HG03469 (cell line): Measurements from ENCODE around the gene CHST12.

Experiments used
- ATAC-seq: cut with Tn5 transposase; IDR thresholded peaks from one replicate; pipeline ENCODE4 v1.9.1; 2021; ENCODE audit warnings: mild to moderate bottlenecking, moderate library complexity, moderate number of reproducible peaks; ENCODE audit not compliant: unreplicated experiment

Gene CHST12

DNA sequence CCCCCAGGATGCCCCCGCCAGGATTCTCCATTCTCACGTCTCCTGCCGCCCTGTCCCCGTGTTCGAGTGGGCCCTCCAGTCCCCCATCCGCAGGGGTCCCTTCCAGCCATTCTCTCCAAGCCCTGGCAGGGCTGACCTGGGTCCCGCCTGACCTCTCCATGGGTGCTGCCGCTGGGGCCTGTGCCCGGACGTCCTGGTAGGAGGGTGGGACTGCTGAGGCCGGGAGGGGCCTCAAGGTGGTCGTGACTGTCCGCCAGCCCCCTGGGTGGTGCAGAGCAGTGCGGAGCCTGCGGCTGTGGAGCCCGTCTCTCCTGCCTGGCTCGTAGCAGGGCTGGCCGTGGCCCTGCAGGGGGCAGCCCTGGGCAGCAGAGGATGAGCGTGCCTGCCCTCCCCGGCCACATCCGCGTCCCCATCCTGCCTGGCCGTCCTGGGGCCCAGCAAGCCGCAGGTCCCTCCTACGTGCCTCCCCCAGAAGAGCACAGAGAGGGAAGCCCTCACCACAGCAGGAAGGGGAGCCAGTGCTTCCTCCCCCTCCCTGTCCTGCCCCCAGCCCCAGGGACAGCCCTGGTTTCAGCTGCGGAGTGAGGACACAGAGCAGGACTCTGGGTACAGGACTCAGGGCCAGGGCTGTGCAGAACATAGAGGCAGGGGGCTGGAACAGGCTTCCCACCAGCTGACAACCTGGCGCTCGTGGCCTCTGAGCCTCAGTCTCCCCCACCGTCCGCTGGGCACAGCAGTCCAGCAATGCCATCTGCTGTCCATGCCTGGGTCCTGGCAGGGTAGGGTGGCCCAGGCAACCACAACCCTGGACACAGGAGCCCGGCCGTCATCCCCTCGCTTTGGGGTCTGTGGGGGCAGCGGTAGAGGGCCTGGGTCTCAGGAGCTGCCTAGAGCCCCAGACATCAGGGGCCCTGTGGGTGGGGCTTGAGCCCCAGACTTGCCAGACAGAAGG lies 74.3 kb downstream of the CHST12 start:
- ATAC-seq, result no peak

- ATAC-seq, result no peak
These were observed 75.0 kb downstream of the CHST12 start for GRCh38 chr7:2478399-2478785.

DNA sequence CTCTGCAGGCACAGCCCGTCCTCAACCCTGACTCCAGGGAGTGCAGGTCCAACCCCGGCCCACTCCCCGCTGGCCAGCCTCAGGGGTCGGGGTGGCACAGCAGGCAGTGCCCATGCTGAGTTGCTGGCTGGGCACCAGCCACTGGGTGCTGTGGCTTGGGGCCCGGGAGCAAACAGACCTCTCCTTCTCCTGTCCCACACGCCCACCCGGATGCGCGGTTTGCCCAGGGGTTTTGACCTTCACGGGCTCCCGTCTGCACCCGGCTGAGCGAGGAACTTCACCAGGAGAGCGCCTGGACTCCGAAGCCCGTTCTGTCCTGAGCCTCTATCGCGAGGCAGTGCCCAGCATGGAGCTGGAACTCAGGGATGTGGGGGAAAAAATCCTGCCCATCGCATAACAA lies 75.4 kb downstream of the CHST12 start:
- ATAC-seq, result no peak

GRCh38 chr7:2479276-2480069 lies 76.1 kb downstream of the CHST12 start:
- ATAC-seq, result no peak

DNA sequence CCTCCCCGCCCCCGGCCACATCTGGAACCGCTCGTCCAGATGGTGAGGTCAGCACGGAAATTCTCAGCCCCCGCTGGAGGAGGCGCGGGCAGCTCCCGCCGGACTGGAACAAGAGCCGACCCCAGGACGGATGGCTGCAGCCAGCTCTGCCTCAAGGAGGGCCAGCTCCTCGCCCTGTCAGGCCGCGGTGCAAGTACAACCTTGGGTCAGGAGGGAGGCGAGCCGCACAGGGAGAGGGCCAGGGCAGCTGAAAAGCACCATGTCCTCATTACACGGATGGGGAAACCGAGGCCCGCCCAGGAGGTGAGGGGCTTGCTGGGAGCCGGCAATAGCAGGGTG lies 76.6 kb downstream of the CHST12 start:
- ATAC-seq, result no peak

- ATAC-seq, result no peak
These were observed 77.8 kb downstream of the CHST12 start for GRCh38 chr7:2481195-2481594.

GRCh38 chr7:2482725-2483451 lies 79.5 kb downstream of the CHST12 start:
- ATAC-seq, result no peak

- no peak for ATAC-seq
These were observed 80.1 kb downstream of the CHST12 start for GRCh38 chr7:2483494-2483893.

DNA sequence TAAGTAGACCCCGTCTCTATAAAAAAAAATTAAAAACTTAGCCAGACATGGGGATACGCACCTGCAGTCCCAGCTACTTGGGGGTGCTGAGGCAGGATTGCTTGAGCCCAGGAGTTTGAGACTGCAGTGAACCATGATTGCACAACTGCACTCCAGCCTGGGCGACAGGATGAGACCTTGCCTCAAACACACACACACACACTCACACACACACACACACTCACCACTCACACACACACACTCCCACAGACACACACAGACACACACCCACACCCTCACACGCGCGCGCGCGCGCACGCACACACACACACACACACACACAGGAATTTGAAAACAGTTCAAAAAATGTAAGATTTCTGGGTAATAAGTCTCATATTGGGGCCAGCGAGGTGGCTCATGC lies 81.5 kb downstream of the CHST12 start:
- ATAC-seq, result no peak

DNA sequence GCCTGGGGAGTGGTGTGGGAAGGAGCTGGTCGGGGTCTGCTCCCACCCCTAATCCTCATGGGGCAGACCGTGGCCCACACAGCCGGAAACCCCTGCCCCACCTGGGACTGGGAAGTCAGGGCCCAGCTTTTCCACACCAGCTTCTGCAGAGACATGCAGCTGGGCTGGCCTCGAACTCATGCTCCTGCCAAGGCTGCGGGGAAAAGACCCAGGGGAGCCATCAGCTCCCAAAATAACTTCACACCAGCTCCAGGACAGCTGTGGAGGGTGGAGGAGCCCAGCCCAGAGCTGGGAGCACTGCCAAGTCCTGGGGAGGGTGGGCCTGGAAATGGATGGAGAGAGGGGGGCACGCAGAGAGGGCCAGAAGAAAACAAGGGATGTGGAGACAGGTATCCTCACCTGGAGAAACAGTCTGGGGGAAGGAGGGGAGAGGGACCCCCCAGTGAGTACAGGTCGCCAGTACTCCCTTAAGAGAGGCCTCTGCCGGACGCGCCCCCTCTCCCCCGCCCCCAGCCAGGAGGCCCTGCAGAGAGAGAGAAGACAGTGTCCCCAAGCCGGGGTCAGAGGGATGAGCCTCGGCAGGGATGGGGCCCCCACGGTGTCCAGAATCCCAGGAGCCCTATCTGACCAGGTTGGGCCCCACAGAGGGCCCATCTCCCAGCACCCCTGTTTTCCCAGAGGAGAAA lies 84.3 kb downstream of the CHST12 start:
- ATAC-seq, result no peak

DNA sequence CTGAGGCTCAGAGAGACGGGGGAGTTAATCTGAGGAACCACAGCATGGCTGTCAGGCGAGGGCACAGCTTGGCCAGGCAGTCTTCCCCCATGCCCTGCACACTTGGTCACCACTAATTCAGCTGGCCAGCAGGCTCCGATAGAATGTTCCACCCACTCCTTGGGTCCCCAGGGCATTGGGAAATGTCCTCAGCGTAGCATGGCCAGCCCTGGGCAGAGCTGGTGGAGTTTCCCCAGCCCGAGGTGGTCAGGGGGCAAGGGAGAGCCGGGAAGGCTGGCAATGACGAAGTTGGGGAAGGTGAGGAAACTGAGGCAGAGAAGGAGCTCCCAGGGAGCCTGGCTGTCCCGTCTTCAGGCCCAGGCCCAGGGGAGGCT lies 84.8 kb downstream of the CHST12 start:
- no peak for ATAC-seq

- ATAC-seq, result no peak
These were observed 85.3 kb downstream of the CHST12 start for GRCh38 chr7:2488681-2489080.

DNA sequence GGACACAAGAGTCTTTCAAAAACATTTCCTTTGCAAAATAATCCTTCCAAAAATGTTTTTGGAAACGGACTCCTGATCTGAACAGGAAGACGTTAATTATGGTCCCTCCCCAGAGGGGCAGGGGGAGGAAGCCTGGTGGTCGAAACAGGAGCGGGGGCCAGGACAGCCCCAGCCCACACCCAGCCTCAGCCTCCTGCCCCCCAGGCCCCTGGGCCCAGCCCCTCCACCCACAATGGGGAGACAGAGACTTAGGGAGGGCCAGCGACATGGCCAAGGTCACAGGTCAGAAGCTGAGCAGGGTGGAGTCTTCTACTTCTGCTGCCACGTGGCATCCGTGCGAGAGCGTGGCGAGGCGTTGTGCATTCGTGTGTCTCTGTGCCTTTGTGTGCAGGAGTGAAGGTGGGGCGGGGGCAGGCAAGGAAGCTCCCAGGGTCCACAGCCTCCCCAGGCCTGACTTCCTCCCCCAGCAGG lies 86.8 kb downstream of the CHST12 start:
- ATAC-seq, result no peak

- ATAC-seq, result no peak
These were observed 88.6 kb downstream of the CHST12 start for GRCh38 chr7:2492038-2492437.

DNA sequence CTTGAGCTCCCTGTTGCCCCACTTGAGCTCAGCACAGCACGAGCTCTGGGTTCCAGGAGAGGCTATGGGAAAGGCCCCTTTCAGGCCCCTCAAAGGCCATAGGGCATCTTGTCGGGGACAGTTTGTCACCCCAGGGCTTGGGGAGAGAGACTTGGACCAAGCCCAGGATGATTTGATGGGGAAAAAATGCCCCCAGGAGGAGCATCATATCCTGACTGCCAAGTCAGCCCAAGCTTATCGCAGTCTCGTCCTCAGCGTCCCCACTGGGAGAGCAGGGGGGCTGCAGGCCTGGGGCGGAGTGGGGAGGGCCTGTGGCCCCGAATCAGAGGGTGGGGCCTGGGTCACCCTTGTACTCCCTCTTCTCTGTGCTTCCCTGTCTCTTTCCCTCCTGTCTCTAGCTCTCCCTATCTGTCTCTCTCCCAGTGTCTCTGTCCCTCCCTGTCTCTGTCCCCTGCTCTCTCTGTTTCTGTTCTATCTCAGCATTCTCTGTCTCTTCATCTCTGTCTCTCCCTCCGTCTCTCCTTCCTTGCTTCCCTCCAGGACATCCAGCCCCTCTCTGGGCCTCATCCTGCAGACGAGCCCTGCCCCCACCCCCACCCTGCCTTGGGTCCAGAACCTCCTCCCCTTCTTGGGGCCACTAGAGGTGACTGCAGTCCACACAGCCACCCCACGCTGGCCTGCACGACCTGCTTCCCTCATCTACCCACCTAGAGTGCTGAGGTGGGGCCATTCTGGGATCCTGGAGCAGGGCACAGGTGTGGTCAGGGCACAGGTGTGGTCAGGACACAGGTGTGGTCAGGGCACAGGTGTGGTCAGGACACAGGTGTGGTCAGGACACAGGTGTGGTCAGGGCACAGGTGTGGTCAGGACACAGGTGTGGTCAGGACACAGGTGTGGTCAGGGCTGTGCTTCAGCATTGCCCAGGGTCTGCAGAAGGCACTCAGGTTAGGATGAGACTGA lies 90.1 kb downstream of the CHST12 start:
- no peak for ATAC-seq

DNA sequence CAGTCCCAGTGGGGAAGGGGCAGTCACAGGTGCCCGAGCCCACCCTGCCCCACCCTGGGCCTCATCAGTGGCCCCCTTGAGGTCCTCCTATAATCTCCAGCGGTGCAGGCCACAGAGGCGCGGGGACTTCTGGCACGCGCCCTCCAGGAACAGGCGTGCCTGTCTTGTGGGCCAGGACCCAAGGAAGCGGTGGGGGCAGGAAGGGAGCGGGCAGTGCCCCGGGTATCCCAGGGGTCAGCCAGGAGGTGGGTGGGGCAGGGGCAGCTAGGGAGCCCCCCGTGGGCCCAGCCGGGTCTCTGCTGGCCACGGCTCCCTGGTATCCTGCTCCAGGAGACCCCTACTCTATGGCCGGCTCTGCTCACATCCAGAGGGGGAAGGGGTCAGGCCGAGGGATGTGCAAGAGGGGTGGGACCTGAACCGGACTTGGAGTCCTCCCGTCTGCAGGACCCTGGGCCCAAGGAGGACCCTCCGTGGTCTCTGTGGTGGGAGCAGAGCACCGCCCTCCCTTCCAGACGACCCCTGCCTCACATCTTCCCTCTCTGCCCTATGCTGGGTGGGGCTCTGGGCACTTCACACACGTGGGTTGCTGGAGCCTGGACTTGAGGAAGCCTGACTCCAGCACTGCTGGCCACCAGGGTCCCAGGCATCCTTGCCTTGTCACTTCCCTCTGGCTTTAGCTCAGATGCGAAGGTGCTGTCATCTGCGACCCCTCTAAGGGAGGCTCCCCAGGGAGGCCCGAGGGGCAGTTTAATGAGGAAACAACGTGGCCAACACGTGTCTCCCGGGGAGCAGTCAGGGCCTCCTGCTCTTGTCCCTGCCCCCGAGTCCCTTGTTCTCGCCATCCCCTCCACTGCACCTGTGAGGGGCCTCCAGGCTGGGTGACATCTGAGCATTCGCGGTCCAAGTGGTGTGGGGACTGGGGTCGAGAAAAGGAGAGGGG lies 91.0 kb downstream of the CHST12 start:
- ATAC-seq, result no peak

- no peak for ATAC-seq
These were observed 92.2 kb downstream of the CHST12 start for GRCh38 chr7:2495418-2496299.

GRCh38 chr7:2496375-2496774 lies 93.0 kb downstream of the CHST12 start:
- ATAC-seq, result no peak
